Measurements from ENCODE around the gene APH1B.
"Not testable (repeated sequence)": the region's sequence is repeated elsewhere in the genome, so short reads cannot be mapped to it uniquely, and the experiment has no call there.

Gene APH1B

DNA sequence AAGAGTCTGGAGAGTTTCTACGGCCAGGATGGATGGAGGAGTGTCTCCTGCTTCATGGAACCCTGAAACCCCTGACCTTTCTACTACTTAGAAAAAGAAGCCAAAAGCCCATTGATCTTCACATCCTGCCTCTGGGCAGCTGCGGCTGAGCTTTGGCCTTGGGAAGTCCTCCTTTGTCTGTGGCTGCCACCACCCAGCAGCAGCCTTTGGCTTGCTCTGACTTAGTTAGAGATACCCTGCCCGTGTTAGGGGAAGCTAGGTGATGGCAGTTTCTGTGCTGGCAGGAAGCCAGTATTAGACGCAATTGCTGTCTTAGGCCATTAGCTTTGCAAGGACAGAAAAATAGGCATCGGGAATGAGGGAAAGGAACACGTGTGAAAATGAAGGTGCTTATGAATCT, 18.8 kb downstream of the APH1B start:
- DNase-seq (ENCODE audit: low read depth in 2 of 2), result no peak

DNA sequence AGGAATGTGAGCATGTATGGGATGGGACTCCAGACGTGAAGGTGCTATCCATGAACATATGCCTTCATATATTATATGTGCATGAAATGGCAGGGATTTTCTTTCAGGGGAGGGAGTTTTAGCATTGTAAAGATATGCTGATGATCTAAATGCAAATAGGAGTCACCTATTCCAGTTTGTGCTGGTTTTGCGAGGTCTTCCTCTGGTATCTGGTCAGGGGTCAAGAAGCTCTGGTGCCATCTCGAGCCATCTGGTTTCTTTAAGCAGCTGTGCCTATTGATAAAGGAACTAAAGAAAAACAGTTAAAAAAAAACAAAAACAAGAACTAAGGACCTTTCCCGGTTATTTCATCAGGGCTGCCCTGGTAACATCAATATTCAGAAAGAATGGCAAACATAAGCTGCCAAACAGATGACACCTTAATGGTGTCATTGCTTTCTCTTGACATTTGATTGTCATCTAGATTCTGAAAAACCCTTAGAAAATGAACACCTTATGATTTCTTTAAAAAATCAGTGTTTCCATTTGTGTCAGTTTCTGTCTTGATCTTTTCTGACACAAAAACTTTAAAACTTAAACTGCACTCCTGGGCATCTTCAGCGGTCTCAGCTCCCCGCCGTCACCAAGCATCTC, 22.7 kb downstream of the APH1B start:
- DNase-seq (ENCODE audit: low read depth in 2 of 2), result no peak

GRCh38 chr15:63301088-63301487, 23.7 kb downstream of the APH1B start:
- DNase-seq (ENCODE audit: low read depth in 2 of 2), result no peak

DNA sequence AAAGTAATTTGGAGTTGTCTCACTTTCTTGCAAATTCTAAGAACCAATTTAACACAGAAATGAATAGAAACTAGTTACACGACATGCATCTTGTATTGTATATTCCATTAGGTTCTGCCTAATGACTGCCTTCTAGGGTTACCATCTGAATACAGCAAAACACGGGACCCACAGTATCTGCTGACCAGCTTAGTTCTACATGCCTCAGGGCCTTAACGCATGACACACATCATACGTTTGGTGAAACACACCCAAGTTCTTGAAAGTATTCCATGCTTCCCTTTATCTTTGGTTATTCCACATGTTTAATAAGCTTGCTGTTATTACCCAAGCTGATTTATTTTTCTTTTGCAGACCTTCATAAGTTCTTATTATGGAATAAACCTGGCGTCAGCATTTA, 27.9 kb downstream of the APH1B start:
- no peak for DNase-seq (ENCODE audit: low read depth in 2 of 2)

- no peak for DNase-seq (ENCODE audit: low read depth in 2 of 2)
Observed at GRCh38 chr15:63306492-63307073, 29.2 kb downstream of the APH1B start.

DNA sequence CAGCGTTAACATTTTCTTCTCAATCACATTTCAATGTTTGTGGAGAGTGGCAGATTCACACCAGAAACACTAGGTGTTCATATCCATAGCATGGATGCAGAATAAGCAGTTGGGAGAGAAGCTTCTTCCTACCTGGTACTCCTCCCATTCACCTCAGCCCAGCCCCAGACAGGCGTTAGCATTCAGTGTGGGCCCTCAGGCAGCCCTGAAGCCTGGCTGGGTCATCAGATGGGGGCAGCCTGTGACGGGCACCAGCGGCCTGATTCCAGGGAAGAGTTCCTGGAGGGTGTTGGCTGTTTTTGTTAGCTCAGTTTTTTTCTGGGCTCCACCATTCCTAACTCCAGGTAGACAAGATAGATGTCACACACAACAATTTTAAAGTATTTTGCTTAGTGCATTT, 31.1 kb downstream of the APH1B start:
- DNase-seq (ENCODE audit: low read depth in 2 of 2), result no peak

DNA sequence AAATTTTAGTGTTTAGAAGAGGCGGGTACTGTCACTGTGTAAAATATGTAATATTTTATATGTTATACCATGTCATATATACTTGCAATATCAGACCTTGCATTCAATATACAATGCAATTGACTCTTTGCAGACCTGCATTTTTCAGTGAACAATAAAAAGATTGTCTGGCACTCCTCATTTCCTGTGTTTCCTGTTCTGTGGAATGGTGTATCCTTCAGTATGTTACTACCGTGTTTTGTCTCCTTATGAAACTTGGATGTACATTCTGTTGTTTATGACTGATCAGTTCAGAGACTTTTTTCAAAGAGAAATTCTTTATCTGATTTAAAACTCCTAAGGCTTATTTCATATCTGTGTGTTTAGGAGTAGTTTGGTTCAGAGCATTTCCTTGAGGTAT, 31.5 kb downstream of the APH1B start:
- DNase-seq (ENCODE audit: low read depth in 2 of 2), result no peak

DNA sequence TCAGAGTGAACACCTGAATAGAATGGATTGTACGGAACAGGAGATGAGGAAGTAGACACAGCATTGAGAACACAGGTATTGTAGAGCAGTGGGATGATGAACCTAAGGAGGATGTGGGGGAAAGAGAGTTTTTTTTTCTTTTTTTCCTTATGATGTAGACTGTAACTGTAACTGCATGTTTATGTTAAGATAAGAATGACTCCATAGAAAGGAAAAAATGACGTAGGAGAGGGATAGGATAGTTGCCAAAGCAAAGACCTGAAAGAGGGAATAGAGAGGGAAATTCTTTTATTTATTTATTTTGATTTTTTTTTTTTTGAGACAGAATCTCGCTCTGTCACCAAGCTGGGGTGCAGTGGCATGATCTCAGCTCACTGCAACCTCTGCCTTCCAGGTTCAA, 33.2 kb downstream of the APH1B start:
- DNase-seq (ENCODE audit: low read depth in 2 of 2), result no peak

DNA sequence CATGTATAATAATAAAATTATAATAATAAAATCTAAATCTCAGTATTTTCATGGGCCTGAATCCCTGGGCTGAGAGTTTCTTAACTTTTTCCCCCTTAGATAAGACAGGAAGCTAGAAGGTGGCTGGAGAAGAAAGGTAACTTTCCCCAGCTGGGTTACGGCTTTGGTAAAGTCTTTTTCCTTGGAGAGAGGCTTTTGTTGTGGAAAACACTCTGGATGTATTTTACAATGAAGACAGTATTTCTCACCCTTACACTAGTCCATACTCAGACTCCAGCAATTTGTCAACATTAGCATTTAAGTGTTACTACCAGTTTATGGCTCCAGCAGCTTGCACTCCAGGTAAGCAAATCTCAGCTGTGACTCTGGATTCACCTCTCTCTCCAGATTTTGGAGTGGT, 34.9 kb downstream of the APH1B start:
- DNase-seq (ENCODE audit: low read depth in 2 of 2), result no peak

DNA sequence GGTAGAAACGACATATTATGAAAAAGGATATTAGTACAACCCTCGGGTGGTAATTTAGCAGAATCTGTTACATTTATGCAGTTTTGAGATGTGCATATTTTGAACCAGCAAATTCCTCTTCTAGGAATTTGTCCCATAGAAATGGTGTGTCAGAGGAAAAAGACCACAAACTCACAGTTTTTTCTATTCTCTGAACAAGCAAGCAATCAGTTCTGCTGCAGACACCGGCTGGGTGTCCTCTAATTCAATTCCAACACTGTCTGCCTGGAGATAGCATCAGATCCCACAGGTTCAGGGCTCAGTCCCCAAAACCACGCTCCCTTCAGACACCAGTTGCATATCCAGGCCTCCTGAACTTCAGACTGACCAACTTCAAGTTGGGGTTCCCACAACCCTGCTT, 36.4 kb downstream of the APH1B start:
- no peak for DNase-seq (ENCODE audit: low read depth in 2 of 2)

DNA sequence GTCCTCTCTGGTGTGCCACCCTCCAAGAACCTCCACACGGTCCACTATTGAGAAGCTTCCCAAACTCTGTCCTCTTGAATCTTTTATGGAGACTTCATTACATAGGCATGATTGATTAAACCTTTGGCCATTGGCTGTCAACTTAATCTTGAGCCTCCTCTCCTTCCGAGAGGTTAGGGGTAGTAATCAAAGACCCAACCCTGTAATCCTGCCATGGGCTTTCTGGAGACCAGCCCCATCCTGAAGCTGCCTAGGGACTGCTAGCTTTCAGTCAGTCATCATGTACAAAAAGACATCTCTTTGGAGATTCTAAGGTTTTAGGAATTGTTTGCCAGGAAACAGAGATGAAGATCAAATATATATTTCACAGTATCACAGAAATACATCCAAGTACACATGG, 37.0 kb downstream of the APH1B start:
- DNase-seq (ENCODE audit: low read depth in 2 of 2), result no peak

GRCh38 chr15:63318344-63318743, 40.9 kb downstream of the APH1B start:
- no peak for DNase-seq (ENCODE audit: low read depth in 2 of 2)

- DNase-seq (ENCODE audit: low read depth in 2 of 2), result no peak
Observed at GRCh38 chr15:63319065-63319464, 41.7 kb downstream of the APH1B start.

DNA sequence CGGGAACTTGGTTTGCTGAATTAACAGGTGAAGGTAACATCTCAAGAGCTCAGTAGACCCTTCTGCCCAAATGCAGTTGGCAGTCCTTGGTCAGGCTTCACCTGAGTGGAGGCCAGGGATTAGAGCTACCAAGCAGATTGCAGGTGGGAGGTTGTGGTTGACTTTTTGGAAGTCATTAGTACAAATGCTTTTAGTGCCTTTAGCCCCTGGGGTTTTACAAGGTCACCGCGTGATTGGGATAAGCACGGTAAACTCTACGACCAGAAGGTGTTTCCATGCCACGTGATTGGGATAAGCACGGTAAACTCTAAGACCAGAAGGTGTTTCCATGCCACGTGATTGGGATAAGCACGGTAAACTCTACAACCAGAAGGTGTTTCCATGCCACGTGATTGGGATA, 43.0 kb downstream of the APH1B start:
- DNase-seq (ENCODE audit: low read depth in 2 of 2), result not testable (repeated sequence)

DNA sequence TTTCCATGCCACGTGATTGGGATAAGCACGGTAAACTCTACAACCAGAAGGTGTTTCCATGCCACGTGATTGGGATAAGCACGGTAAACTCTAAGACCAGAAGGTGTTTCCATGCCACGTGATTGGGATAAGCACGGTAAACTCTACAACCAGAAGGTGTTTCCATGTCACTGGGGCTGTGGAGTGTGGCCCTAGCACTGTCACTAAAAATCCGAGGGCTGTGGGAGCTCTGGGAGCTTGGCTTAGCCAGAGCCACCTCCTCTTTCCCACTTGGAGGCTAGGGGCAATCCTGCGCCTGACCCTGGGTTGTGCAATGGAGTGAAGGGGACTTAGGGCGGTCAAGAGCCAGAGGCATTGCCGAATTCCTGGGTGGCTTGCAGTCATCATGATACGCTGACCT, 43.6 kb downstream of the APH1B start:
- not testable (repeated sequence) for DNase-seq (ENCODE audit: low read depth in 2 of 2)

- DNase-seq (ENCODE audit: low read depth in 2 of 2), result no peak
Observed at GRCh38 chr15:63321462-63321861, 44.1 kb downstream of the APH1B start.

DNA sequence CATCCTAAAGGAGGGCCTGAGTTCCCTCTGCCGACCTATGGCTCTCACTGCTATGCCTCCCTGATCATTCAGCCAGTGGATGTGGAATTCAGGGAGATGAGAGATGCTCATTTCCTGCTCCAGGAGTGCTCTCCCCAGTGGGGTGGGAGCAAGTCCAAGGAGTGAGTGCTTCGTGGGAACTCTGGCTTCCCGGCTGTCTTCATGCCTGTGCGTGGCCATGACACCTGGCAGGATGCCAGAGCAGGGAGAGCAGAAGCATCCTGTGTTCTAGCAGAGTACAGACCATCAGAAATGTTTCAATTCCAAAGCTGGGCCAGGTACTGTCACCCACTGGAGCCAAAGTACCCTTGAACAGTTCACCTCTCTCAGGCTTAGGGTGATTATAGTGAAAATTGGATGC, 45.1 kb downstream of the APH1B start:
- no peak for DNase-seq (ENCODE audit: low read depth in 2 of 2)

- DNase-seq (ENCODE audit: low read depth in 2 of 2), result no peak
Observed at GRCh38 chr15:63323798-63324563, 46.6 kb downstream of the APH1B start.

DNA sequence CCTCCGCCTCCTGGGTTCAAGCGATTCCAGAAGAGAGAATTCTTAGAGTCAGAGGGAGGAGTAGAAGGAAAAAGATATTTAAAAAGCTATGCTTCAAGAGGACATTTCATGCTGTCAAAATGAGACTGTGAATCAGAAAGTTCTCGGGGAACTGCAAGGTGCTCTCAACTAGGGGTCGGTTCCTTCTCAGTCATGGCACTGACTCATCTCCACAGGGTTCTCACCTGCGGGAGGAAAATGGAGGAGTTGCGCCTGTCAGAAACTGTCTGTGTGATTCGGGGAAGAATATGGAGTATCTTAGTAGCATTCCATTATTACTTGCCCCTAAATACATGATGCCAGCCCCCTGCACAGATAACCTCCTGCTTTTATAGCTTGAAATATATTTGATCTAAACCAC, 47.4 kb downstream of the APH1B start:
- DNase-seq (ENCODE audit: low read depth in 2 of 2), result no peak

DNA sequence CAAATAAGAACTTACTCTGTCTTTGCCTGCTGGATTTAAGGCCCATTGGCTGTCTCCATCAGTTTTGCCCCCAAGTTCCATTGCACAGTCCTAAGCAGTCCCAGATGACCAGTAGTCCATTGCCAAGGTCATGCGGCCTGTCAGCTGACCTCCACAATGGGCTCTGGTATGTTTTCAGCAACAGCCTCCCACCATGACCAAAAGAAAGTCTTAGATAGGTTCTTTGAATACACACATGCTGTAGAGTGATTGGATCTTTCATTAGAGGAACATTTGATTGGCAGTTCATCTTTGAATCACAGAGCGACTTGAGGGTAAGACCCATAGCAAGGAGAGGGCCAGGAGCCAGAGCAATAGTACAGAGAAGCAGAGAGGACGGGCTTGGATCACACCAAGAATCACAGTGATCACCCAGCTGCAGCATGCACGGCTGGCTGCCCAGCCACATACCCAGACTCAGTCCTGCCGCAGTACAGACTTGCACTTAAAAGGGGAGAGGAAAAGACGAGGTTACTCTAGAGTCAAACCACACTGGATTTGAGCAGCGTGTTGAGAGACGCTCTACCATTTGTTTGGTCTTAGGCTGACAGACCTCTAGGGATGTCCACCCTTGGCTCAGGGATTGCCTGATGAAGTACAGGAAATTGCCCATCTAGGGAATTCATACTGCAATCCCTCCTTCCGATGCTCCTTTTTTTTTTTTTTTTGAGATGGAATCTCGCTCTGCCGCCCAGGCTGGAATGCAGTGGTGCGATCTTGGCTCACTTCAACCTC, 50.4 kb downstream of the APH1B start:
- no peak for DNase-seq (ENCODE audit: low read depth in 2 of 2)

DNA sequence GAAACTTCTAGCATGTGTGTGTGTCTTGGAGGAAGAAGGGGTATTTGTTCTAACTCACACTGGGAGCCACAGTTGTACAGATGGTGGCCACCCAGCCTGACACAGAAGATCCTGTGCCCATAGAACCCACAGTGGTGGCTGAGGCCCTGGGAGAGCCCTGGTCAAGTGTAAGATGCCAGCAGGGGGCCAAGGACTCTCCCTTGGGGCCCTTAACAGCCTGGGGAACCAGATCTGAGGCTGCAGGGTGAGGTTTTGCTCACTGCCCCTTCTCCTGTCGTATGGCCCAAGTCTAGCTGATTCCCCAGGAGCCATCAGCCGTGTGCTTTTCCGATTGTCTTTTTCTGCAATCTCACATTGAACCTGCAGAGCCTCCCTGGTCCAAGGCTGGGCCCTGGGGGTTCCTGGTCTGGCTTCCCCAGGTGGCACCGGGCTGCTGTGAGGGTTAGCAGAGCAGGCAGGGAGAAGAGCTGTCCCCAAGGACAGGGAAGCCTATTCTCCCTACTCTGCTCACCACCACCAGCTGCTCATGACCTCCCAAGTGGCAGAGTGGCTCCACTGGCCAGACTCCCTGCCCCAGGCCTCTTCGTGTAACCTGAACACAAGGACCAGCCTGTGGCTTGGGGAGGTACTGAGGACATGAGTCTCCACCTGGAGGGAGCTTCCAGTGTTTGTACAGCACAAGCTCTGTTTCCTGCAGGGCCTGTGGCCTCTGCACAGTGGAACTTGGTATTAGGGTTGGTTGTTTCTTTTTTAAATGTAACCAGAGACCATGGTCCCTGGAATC, 52.4 kb downstream of the APH1B start:
- DNase-seq (ENCODE audit: low read depth in 2 of 2), result no peak

DNA sequence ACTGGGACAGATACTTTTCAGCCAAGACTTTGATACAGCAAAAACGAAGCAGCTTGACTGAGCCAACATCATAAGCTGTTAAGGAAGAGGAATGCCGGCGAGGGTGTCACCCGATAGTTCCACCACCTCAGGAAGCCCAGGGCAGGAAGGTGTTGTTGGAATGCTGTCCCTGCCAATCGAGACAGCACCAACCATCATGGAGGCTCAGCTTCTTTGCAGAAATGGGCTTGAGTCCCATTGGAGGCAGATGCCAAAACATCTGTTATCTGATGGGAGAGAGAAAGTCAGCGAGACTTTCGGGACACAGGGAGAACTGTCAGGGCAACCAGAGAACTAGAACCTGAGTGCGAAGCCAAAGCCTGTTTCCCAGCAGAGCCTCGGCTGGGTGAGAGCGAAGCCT, 53.5 kb downstream of the APH1B start:
- no peak for DNase-seq (ENCODE audit: low read depth in 2 of 2)
